HG02973 (cell line): ENCODE measurements around the gene TOMM20.
A peak's percentile ranks its signal among the peaks of the same experiment; 100 is the strongest.

ENCODE experiments used
- ATAC-seq: cut with Tn5 transposase; IDR thresholded peaks from one replicate; pipeline ENCODE4 v1.9.1; 2021; ENCODE audit warnings: moderate library complexity; ENCODE audit not compliant: unreplicated experiment

Gene TOMM20

DNA sequence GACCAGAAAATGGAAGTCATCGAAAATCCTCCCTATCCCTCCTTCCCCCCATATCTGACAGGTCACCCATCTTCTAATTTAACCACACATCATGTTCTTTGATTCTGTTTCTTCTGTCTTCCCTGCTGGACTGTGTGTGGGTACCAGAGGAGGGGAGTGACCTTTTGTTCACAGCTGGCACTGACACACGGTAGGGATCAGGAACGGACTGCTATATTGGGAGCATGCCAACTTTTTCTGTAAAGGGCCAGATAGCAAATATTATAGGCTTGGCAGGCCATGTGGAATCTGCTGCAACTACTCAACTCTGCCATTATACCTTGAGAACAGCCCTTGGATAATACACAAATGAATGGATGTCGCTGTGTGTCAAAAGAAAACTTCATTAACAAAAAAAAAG, 7.5 kb upstream of the TOMM20 start:
- no peak for ATAC-seq

DNA sequence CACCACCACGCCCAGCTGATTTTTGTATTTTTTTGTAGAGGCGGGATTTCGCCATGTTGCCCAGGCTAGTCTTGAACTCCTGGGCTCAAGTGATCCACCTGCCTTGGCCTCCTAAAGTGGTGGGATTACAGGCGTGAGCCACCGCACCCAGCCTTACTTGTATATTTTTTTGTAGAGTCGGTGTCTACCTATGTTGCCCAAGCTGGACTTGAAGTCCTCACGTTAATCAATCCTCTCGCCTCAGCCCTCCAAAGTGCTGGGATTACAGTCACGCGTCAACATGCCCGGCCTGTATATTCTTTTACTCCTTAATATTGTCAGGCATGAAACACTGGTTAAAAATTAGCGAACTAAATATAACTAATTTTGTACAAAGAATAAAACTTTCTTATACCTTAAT, 5.5 kb upstream of the TOMM20 start:
- ATAC-seq: no peak

- ATAC-seq: no peak
Observed at GRCh38 chr1:235133086-235133485, 4.4 kb upstream of the TOMM20 start.

DNA sequence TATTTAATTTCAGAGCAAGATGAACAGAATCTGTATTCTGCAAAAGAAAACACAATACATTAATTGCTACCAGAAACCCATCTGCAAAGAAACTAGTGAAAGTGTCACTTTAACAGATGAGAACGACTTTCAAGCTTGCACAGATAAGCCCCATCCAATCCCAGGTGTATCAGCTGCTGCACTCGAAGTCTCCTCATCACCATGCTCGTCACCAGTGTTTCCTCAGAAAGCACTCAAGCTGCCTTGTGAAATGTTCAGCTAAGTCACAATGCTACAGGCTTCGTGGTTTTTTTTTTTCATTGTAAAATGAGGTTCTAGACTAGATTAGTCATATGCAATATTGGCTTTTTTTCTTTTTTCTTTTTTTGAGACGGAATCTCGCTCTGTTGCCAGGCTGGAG, 3.3 kb upstream of the TOMM20 start:
- ATAC-seq: no peak

- ATAC-seq: no peak
Observed at GRCh38 chr1:235130766-235131270, 2.2 kb upstream of the TOMM20 start.

GRCh38 chr1:235129774-235130570, 1.3 kb upstream of the TOMM20 start:
- ATAC-seq: no peak

DNA sequence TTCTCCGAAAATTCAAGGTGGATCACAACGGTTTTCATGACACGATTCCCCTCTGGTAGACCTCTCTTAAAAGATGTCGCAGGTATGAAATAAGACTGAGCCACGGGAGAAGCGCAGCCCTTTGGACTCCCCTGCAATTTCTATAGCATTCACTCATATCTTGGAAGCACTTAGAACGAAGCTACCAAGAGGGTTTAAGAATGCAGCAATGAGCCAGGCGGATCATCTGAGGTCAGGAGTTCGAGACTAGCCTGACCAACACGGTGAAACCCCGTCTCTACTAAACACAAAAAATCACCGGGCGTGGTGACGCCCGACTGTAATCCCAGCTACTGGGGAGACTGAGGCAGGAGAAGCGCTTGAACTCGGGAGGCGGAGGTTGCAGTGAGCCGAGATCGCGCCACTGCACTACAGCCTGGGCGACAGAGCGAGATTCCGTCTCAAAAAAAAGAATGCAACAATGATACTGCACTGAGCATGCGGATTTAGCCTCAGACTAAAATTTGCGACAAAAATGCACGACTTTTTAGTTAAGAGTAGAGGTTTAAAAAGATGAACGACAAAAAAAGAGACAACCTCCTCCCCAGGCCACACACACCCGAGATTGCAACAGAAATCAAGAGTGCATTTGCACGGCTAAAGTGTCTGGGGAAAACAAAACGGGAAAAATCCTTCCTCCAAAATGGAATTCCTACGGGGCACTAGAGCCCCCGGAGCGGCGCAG, 743 bp downstream of the TOMM20 start:
- ATAC-seq: no peak

DNA sequence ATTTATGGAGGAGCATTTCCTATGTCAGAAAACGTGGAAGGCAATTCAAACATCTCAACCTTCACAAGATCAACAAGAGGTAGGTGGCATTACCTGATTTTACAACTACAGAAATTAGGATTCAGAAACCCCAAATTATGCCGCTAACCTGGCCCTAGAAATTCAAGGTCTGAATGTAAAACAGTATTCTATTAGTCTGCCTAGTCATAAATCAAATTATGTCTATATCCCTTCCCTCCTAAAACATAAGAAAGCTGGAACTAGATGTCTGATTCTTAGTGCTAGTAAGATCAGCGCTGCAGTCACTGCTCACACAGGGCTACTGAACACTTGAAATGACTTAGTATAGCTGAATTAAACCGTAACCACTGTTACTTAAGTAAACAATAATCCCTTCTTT, 1.4 kb downstream of the TOMM20 start:
- ATAC-seq: no peak

DNA sequence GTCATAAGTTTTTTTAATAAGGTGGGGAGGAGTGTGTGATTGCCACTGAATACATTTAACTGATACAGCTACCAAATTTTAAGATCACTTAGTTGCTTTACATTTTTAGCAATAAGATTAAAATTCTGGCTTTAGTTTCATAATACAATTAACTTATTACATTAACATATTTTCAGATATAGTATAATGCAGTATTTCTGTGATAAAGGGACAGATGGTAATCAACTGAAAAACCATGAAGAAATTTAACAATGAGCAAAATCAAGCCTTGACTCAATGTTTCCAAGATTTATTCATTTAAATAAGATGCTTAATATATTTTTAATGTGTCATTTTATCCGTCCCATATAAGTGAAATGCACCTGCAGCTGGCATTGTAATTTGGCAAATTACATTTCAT, 4.0 kb downstream of the TOMM20 start:
- ATAC-seq: no peak

DNA sequence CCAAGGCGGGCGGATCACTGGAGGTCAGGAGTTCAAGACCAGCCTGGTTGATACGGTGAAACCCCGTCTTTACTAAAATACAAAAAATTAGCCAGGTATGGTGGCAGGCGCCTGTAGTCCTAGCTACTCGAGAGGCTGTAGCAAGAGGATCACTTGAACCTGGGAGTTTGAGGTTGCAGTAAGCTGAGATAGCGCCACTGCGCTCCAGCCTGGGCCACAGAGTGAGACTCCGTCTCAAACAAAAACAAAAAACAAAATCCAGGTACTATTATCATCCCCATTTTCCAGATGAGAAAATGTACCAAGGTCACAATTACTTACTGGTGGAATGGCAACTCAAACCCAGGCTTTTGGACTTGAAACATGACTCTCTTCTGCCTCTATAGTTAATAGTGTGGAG, 4.5 kb downstream of the TOMM20 start:
- ATAC-seq: no peak

DNA sequence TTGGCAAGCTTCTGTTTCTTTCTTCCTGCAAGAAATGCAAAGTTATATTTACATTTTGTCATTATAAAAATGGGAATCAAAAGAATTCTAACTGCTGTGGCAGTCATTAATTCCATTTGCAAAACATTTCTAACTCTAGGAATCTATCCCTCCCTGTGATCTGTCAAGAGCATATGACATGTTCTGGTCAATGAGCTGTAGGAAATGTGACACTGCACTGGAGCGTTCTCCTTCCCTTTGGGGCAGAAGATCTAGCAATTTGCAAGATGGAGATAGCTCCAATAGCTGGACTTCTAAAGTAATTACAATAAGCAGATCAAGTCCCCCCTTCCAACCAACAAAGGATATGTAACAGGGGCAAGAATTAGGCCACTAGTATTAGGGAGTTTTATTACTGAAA, 6.3 kb downstream of the TOMM20 start:
- ATAC-seq: no peak

- ATAC-seq: no peak
Observed at GRCh38 chr1:235113183-235113917, 15.3 kb downstream of the TOMM20 start.

DNA sequence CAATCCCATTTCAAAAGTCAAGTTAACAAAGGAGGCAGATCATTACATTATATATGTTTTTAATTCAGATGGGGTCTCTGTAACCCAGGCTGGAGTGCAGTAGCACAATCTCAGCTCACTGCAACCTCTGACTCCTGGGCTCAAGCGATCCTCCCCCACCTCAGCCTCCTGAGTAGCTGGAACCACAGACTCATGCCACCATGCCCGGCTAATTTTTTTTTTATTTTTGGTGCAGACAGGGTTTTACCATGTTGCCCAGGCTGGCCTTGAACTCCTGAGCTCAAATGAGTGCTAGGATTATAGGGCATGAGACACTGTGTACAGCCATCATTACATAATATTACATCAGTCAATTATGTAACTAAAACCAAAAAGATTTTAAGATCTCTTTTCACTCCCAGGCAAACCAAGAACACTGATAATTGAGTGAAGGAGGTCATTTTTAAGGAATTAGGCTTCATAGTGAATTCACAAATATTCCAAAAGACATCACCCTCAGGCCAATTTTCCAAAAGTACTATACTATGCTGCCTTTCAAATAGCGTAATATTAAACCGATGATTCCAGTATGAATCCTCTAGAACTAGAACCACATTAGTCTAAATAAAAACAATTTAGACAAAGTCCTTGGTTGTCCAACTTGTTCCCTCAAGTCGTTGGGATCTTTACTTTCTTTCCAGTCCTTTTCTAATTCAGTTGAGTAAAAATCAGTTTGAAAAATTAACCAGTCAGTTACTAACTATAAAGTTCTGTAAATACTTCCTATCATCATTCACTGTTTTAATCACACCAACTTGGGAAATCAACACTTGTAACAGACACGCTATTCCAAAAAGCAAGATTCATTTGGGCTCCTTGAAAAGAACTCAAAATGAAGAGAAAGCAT, 16.1 kb downstream of the TOMM20 start:
- ATAC-seq: no peak

DNA sequence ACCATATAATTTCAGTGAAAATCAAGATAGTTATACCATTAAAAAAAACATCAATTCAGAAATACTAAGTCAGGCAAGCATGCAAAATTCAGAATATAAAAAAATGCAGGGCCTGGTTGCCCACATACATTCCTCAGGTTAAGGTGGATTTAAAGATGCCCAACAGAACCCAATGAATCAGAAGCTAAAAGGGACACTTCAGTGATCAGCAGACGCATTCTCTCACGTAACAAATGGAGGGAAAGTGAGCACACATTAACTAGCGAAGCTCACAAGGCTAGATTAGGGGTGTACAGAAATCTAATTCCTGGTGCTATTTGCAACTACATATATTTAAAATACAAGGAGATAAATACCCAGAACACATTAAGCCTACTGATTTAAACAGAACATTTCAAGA, 17.5 kb downstream of the TOMM20 start:
- no peak for ATAC-seq

DNA sequence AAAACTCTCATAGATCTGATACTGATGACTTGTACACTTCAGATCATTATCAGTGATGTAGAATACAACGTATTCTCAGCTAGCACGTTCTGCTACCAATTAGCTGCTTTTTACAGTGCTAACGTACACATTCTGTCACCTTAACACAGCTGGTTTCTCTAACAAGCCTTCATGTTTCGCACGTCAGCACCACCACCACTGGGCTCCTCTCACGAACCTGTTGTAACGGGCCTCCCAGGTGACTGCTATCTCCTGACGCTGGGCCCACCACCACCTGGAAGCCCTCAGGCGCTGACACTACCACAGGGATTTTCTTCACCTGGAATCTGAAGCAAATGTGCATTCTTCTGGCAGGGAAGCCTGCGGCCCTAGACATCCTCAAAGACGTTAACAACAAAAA, 19.8 kb downstream of the TOMM20 start:
- ATAC-seq: no peak

DNA sequence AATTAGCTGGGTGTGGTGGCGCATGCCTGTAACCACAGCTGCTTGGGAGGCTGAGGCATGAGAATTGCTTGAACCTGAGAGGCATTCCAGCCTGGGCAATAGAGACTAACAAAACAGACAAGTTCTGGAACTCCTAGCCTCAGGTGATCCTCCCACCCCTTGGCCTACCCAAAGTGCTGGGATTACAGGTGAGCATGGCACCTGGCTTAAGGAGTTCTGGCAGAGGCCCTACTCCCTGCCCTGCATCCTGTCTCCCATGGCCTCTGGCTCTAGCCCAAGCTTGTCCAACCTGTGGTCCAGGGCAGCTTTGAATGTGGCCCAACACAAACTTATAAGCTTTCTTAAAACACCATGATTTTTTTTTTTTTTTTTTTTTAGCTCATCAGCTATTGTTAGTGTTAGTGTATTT, 20.4 kb downstream of the TOMM20 start:
- no peak for ATAC-seq

DNA sequence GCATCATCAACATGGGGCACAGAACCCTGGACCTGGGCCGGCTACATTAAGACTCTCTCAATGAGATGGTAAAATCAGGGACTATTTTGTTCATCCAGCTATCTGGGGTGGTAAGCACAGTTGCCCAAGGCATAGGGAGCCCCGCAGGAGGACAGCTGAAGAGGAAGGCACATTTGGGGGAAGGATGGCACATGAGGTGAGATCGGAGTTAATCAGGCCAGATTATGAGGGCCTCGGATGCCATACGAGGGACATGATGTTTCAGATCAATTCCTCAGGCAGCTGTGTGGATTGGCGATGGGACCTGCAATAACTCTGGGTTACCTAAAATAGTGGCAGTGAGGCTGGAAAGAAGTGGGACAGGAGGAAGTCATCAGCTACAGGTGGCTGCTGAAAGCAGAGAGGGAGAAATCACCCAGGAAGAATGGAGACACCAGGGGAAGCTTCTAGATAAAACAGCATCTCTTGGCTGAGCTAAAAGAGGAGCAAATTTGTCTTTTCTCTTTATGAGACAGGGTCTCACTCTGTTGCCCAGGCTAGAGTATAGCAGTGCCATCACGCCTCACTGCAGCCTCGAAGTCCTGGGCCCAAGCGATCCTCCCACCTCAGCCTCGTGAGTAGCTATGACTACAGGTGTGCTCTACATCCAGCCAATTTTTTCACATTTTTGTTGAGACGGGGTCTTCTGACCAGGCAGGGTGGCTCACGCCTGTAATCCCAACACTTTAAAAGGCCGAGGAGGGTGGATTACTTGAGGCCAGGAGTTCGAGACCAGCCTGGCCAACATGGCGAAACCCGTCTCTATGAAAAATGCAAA, 21.1 kb downstream of the TOMM20 start:
- ATAC-seq: no peak

DNA sequence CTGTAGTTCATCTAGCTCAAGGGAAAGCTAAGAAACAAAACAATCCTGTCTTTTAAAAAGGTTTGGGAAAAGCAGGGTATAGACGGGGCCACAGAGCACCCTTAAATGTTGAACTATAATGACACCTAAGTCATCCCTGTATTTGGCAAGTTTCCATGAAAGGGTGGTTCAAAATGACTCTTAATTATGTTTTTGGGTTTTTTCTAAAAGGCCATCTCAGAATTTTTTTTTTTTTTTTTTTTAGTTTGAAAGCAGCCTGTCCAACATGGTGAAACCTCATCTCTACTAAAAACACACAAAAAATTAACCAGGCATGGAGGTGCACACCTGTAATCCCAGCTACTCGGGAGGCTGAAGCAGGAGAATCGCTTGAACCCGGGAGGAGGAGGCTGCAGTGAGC, 22.2 kb downstream of the TOMM20 start:
- ATAC-seq: no peak

DNA sequence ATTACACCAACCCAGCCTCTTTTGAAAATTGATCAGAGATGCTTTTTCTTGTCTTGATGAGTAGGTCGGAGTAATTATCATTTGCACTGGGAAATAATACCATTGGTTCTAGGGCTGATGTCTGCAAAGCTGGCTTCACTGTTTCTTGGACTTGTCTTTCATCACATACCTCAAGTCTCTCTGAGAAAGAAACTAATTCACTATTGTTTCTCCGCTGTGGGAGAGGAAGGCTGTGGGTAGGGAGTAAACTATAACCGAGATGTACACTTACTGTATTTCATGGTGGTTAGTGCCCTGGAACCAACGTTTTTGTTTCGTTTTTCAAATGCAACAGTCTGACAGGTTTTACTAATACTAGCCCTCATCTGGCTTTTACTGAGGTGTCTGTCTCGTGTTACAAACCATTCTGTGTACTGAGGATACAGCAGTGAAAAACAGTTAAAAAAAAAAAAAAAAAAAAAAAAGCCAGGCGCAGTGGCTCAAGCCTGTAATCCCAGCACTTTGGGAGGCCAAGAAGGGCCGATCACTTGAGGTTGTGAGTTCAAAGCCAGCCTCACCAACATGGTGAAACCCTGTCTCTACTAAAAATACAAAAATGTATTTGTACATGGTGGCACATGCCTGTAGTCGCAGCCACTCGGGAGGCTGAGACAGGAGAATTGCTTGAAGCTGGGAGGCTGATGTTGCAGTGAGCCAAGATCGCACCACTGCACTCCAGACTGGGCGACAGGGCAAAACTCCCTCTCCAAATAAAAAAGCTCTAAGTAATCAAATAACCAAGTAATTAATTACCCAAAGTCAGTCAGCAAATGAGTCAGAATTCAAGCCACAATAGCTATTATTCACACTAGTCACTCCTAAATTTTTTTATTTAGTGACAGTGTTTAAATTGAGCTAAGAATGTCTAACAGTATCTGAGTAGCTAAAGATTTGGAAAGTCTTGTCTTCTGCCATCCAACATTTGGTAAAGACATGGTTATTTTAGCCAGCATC, 23.3 kb downstream of the TOMM20 start:
- ATAC-seq: peak; percentile 83
